Neural cell (in vitro differentiated cells): ENCODE data around the gene TUBA4B.

Experiments used
- EZH2 ChIP-seq: fragments of 200-600, 300-800 bp; shearing (Covaris generic), sonication (generic); IDR thresholded peaks from 2 replicates; pipeline ENCODE4 v1.6.1; 2014; ENCODE audit warnings: antibody characterized with exemption, low read length, borderline replicate concordance, mild to moderate bottlenecking; ENCODE audit not compliant: insufficient read depth, poor library complexity, severe bottlenecking
- MXI1 ChIP-seq: fragments of 450-650 bp; conservative IDR thresholded peaks from 2 replicates; pipeline ENCODE4 v1.6.1; 2014; ENCODE audit warnings: antibody characterized with exemption, mild to moderate bottlenecking; ENCODE audit not compliant: poor library complexity, severe bottlenecking
- POLR2AphosphoS5 ChIP-seq: IDR thresholded peaks from 2 replicates; pipeline ENCODE4 v1.6.1; 2012
- RAD21 ChIP-seq: fragments of 450-650 bp; conservative IDR thresholded peaks from 2 replicates; pipeline ENCODE4 v1.6.1; 2014; ENCODE audit warnings: antibody characterized with exemption, mild to moderate bottlenecking, moderate library complexity
- TAF1 ChIP-seq: IDR thresholded peaks from 2 replicates; pipeline ENCODE4 v1.6.1; 2012; ENCODE audit warnings: low read depth
- TF ChIP-seq, protein P1 (sequence below): fragments of 450-650 bp; IDR thresholded peaks from 2 replicates; pipeline ENCODE4 v1.5.1; 2014; ENCODE audit warnings: antibody characterized with exemption, mild to moderate bottlenecking, moderate library complexity; ENCODE audit not compliant: poor library complexity, severe bottlenecking

DNA sequence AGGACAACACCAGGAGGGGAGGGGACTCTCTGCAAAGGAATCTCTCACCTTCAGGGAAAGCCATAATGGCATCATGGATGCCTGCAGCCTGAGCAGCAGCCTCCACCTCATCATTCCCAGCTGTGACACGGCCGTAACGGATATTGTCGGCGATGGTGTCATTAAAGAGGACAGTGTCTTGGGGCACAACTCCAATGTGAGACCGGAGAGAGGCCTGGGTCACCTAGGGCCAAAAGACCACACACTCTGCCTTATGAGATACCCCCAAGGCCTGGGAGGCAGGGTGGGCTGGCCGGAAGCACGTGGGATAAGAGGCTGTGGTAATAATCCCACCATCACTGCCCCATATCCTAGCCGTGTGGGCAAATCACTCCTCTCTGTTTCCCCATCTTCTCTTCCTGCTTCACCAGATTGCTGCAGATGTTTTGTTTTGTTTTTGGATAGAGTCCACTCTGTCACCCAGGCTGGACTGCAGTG is 42.1 kb upstream of the TUBA4B start:
- TF ChIP-seq, protein P1, sequence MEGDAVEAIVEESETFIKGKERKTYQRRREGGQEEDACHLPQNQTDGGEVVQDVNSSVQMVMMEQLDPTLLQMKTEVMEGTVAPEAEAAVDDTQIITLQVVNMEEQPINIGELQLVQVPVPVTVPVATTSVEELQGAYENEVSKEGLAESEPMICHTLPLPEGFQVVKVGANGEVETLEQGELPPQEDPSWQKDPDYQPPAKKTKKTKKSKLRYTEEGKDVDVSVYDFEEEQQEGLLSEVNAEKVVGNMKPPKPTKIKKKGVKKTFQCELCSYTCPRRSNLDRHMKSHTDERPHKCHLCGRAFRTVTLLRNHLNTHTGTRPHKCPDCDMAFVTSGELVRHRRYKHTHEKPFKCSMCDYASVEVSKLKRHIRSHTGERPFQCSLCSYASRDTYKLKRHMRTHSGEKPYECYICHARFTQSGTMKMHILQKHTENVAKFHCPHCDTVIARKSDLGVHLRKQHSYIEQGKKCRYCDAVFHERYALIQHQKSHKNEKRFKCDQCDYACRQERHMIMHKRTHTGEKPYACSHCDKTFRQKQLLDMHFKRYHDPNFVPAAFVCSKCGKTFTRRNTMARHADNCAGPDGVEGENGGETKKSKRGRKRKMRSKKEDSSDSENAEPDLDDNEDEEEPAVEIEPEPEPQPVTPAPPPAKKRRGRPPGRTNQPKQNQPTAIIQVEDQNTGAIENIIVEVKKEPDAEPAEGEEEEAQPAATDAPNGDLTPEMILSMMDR: no peak
- TF ChIP-seq POLR2AphosphoS5 (no peak), MXI1 (no peak), RAD21 (no peak), TAF1 (no peak), EZH2 (no peak)
